ENCODE data around the gene AKT2.

Gene AKT2

DNA sequence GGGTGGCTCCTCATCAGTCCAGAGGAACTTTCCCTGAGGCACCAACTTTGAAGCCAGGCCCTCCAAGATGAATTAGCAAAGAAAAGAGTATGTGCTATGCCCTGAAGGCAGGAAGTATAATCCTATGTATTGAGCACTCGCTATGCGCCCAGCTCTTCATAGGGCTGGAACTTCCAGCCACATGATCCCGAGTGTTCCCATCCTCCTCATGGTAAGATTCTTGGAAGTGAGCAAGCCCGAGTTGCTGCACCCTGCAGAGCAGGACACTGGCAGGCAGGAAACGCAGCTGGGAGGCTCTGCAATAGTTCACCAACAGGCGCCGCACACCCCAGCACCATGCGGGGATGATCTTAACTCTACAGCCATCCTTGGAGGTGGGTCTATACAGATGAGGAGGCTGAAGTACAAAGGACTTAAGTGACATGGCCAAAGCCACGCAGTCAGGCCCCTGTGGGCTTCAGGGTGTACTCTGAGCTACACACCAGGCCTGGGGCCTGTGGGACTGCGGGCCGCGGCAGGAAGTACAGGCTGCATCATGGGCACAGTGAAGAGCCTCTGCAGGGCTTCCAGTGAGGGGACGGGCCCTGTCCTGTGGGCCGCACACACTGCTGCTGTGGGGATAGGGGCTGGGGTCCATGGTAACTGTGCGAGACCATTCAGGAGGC lies 37.9 kb upstream of the AKT2 start:
- no peak for TF ChIP-seq MAX (IDR thresholded peaks at IDR 0.05; ENCODE audit: low read depth, low read length)
- no peak for TF ChIP-seq MYC (IDR thresholded peaks at IDR 0.05; ENCODE audit: low read depth, low read length)
- no peak for TF ChIP-seq CTCF (IDR thresholded peaks at IDR 0.05; ENCODE audit: low read depth, low read length)
- TF ChIP-seq POLR2A (IDR thresholded peaks at IDR 0.05; ENCODE audit: extremely low read depth, insufficient read length), result no peak

DNA sequence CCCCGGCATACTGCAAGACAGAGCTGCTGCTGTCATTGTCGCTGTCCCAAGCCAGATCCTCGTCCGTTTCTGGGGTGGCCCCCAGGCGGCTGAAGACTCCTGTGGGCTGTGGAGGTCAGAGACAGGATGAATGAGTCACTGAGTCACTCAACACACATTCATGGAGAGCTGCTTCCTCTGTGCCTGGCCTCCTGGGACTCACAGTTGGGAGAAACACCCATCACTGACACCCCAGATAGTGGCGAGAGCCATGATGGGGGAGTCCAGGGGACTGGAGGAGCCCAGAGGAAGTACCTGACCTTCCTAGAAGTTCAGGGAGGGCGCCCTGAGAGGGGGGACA lies 37.1 kb upstream of the AKT2 start:
- DNase-seq (ENCODE audit: low read depth), result no peak
- TF ChIP-seq CTCF (IDR thresholded peaks at IDR 0.05; ENCODE audit: low read depth, low read length) (no peak), MYC (IDR thresholded peaks at IDR 0.05; ENCODE audit: low read depth, low read length) (no peak), MAX (IDR thresholded peaks at IDR 0.05; ENCODE audit: low read depth, low read length) (no peak), POLR2A (IDR thresholded peaks at IDR 0.05; ENCODE audit: extremely low read depth, insufficient read length) (no peak)
- no peak overlapping the region for H3K4me3 ChIP-seq (ENCODE audit: low read depth, low read length)

More for the DNA sequence above, 37.9 kb upstream of the AKT2 start:
- DNase-seq (ENCODE audit: low read depth), result no peak
- no peak overlapping the region for H3K4me3 ChIP-seq (ENCODE audit: low read depth, low read length)

DNA sequence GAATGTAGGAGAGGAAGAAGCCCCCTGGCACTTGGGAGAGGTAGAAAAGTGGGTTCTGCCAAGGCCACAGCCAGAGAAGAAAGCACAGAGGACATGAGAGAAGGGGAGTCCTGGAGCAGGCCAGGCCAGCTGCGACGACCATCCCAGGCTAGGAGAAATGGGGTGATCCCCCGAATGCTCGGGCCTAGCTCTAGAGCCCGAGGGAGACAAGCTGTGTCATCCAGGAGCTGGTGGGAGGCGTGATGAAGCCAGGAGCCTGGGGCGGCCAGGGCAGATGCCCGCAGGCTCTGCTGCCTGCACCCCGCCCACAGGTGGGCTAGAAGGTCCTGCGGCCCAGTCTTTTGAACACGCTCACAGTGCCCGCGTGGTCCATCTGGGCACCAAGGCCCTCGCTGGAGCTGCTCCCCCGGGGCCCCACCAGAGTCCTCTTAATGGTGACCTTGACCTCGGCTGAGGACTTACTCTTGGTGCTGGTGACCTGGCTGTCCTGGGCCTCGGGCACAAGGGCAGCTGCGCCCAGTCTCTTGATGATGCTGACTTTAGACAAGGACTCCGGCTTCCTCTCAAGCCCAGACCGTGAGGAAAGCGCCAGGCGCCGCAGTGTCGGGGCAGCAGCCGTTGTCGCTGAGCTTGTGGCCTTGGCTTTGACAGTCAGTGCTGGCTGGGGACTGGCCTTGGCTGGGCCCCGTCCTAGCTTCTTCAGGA lies 36.6 kb upstream of the AKT2 start:
- no peak for TF ChIP-seq MAX (IDR thresholded peaks at IDR 0.05; ENCODE audit: low read depth, low read length)
- no peak for TF ChIP-seq CTCF (IDR thresholded peaks at IDR 0.05; ENCODE audit: low read depth, low read length)
- TF ChIP-seq POLR2A (IDR thresholded peaks at IDR 0.05; ENCODE audit: extremely low read depth, insufficient read length), result no peak
- TF ChIP-seq MYC (IDR thresholded peaks at IDR 0.05; ENCODE audit: low read depth, low read length), result no peak
- DNase-seq (ENCODE audit: low read depth), result no peak
- H3K4me3 ChIP-seq (ENCODE audit: low read depth, low read length), result no peak overlapping the region

GRCh38 chr19:40321076-40321475 lies 35.9 kb upstream of the AKT2 start:
- DNase-seq (ENCODE audit: low read depth), result no peak
- TF ChIP-seq POLR2A (IDR thresholded peaks at IDR 0.05; ENCODE audit: extremely low read depth, insufficient read length) (no peak), MYC (IDR thresholded peaks at IDR 0.05; ENCODE audit: low read depth, low read length) (no peak), CTCF (IDR thresholded peaks at IDR 0.05; ENCODE audit: low read depth, low read length) (no peak), MAX (IDR thresholded peaks at IDR 0.05; ENCODE audit: low read depth, low read length) (no peak)
- no peak overlapping the region for H3K4me3 ChIP-seq (ENCODE audit: low read depth, low read length)

DNA sequence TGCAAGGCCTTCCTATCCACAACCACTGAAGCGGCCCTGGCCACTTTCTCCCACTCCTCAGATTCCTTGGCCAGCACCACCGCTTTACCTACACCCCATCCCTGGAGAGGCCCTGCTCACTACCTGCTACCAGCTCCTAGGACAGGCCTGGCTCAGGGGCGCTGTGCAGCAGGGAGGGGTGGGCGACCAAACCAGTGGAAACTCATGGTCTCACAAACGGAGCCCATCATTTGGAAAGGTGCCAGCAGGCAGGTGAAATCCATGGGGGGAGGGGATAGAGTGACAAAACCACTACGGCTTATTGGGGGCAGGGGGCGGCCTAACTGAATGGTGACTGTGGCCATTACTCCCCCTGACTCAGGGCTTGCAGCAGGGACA lies 35.4 kb upstream of the AKT2 start:
- TF ChIP-seq POLR2A (IDR thresholded peaks at IDR 0.05; ENCODE audit: extremely low read depth, insufficient read length) (no peak), MYC (IDR thresholded peaks at IDR 0.05; ENCODE audit: low read depth, low read length) (no peak), MAX (IDR thresholded peaks at IDR 0.05; ENCODE audit: low read depth, low read length) (no peak), CTCF (IDR thresholded peaks at IDR 0.05; ENCODE audit: low read depth, low read length) (no peak)
- H3K4me3 ChIP-seq (ENCODE audit: low read depth, low read length), result no peak overlapping the region

More for the DNA sequence above, 35.4 kb upstream of the AKT2 start:
- no peak for DNase-seq (ENCODE audit: low read depth)

Data from NB4 (cell line).